Nephron (organoid): ENCODE results near the gene TUSC2.

Source experiments
- H3K27ac Mint-ChIP-seq, 3 experiments: 2 replicates each; pipeline ENCODE4 v1.8.0; 2020; ENCODE audit warnings: mixed read lengths in 3 of 3, mild to moderate bottlenecking in 2 of 3, moderate library complexity in 1 of 3
- H3K27me3 Mint-ChIP-seq: 2 replicates; pipeline ENCODE4 v1.8.0; 2021; ENCODE audit warnings: low read depth, mild to moderate bottlenecking, moderate library complexity, mixed read lengths
- H3K36me3 Mint-ChIP-seq: 2 replicates; pipeline ENCODE4 v1.8.0; 2020; ENCODE audit warnings: low read depth, mixed read lengths
- H3K4me1 Mint-ChIP-seq: 2 replicates; pipeline ENCODE4 v1.8.0; 2020; ENCODE audit warnings: mixed read lengths
- H3K4me3 Mint-ChIP-seq, 3 experiments: 2 replicates each; pipeline ENCODE4 v1.8.0; 2020; ENCODE audit warnings: mild to moderate bottlenecking in 3 of 3, mixed read lengths in 3 of 3, moderate library complexity in 2 of 3
- H3K9me3 Mint-ChIP-seq: 2 replicates; pipeline ENCODE4 v1.8.0; 2020; ENCODE audit warnings: mixed read lengths
- TF ChIP-seq, protein P1 (sequence below), 3 experiments: fragments of 200-600 bp; sonication (generic); IDR thresholded peaks; one replicate each; pipeline ENCODE4 v1.5.0; 2021; ENCODE audit warnings: antibody characterized with exemption in 3 of 3; ENCODE audit not compliant: unreplicated experiment in 3 of 3

Gene TUSC2

DNA sequence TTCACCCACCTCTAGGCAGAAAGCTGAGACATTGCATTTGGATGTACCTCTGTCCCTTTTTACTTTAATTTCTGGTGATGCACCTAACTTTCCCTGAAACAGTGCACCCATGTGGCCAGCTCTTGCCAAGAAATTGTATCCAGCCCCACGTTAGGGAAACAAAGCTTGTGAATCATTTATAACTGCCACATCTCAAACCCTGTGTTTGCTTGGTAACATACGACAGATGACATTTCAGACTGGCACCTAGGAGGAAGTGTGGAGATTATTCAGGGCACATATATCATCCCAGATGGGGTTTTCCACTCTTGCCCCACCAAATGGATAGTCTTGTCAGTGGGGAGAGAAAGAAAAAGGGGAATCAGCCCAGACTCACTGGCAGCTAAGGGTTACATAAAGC lies 24.8 kb upstream of the TUSC2 start:
- TF ChIP-seq, protein P1, sequence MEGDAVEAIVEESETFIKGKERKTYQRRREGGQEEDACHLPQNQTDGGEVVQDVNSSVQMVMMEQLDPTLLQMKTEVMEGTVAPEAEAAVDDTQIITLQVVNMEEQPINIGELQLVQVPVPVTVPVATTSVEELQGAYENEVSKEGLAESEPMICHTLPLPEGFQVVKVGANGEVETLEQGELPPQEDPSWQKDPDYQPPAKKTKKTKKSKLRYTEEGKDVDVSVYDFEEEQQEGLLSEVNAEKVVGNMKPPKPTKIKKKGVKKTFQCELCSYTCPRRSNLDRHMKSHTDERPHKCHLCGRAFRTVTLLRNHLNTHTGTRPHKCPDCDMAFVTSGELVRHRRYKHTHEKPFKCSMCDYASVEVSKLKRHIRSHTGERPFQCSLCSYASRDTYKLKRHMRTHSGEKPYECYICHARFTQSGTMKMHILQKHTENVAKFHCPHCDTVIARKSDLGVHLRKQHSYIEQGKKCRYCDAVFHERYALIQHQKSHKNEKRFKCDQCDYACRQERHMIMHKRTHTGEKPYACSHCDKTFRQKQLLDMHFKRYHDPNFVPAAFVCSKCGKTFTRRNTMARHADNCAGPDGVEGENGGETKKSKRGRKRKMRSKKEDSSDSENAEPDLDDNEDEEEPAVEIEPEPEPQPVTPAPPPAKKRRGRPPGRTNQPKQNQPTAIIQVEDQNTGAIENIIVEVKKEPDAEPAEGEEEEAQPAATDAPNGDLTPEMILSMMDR (IDR thresholded peaks at IDR 0.05; ENCODE audit: unreplicated experiment in 3 of 3): peak in 1 of 3 experiments; percentile 13
- Mint-ChIP-seq H3K27me3 (no peaks in the 10 kb centered on the region), H3K9me3 (no peaks in the 10 kb centered on the region), H3K36me3 (peaks cover 14% of the 10 kb centered on the region), H3K27ac (no peak overlapping the region), H3K4me3 (peak overlapping the region; percentile 55 to 71 (median 68)), H3K4me1 (peaks cover 36% of the 10 kb centered on the region)

DNA sequence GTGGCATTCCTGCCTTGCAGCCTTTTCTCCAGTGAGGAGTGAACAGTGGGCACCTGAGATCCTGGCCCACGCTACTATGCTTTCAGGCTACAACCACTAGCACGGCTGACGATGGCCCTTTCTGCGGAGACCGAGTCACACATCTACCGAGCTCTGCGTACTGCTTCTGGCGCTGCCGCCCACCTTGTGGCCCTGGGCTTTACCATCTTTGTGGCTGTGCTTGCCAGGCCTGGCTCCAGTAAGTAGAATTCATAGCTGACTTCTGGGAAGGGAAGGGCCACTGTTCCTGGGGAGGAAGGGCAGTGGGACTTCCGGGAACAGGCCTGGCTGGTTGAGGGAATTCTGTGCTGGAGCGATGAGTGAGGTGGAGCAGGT lies 23.3 kb upstream of the TUSC2 start:
- H3K4me3 Mint-ChIP-seq: peak overlapping the region; percentile 96 to 97 (median 97)
- H3K27ac Mint-ChIP-seq: peak overlapping the region in 2 of 3 experiments; percentile 93 to 97
- H3K27me3 Mint-ChIP-seq: no peaks in the 10 kb centered on the region

DNA sequence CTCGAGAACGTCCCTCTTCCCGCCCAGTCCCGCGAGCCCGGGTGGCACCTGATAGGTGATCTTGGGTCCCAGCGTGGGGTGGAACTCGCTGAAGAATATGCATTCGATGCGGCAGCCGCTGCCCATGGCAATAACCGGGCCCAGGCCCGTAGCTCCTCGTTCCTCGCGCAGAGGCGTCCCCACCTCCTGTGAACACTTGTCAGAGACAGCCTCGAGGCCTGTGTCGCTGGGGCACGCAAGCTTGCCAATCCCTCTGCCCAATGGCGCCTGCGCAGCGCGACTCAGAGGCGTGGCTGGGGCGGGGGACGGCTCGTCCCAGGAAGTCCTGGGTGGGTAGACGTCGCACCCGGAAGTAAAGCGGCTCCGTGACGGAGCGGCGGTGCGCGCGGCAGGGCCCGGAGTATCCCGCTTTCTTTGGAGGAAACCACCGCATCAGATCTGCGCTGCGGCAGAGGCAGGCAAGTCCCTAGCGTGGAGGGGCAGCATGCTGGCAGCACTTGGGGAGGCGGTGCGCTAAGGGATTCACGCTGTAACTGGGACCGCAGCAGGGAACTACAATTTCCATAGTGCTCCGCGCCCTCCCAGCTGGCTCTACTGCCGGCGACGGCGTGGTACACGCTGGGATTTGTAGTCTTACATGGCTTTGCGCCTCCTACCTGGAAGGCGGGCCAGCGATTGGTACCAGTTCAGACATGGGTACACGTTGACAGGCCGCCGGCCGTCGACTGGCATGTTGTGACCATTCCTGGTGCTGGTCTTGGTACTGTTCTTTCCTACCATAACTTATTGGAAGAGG lies 22.7 kb upstream of the TUSC2 start, which contains the start of the genes CYB561D2 and NPRL2:
Gene CYB561D2 (plus strand): TSS at position 336 of the 796 bp plus-strand sequence. CDS start 572 bp downstream, outside the sequence.
Gene NPRL2 (minus strand): TSS at position 249 of the 796 bp plus-strand sequence. CDS start 123 bp downstream, at position 126.
- H3K9me3 Mint-ChIP-seq: no peaks in the 10 kb centered on the region
- H3K27me3 Mint-ChIP-seq: peaks cover 1% of the 10 kb centered on the region
- peak within 1 kb of the TSS; percentile 93 to 99 (median 97) for H3K27ac Mint-ChIP-seq
- H3K36me3 Mint-ChIP-seq: peaks cover 14% of the 10 kb centered on the region
- peaks cover 28% of the 10 kb centered on the region for H3K4me1 Mint-ChIP-seq
- TF ChIP-seq, protein P1 (IDR thresholded peaks at IDR 0.05; ENCODE audit: unreplicated experiment in 3 of 3): no peak
- H3K4me3 Mint-ChIP-seq: peak within 1 kb of the TSS; percentile 96 to 97 (median 97)

More for the DNA sequence above, 23.3 kb upstream of the TUSC2 start:
- peaks cover 25% of the 10 kb centered on the region for H3K4me1 Mint-ChIP-seq
- TF ChIP-seq, protein P1 (IDR thresholded peaks at IDR 0.05; ENCODE audit: unreplicated experiment in 3 of 3): no peak
- peaks cover 14% of the 10 kb centered on the region for H3K36me3 Mint-ChIP-seq
- no peaks in the 10 kb centered on the region for H3K9me3 Mint-ChIP-seq

DNA sequence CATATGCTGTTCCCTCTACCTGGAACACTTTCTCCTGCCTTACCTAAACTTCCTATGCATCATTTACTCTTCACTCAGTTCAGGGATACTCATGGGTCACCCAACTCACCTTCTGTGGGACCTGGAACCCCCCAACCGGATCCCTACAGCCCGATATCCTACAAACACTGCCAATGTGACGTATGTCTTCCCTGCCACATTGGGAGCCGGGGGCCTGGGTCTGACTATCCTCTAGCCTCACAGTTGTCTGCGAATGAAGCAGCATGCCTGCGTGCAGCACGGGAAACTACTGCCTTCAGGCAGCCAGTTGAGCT lies 22.1 kb upstream of the TUSC2 start:
- peak overlapping the region; percentile 96 to 97 (median 97) for H3K4me3 Mint-ChIP-seq
- peak overlapping the region; percentile 93 to 99 (median 97) for H3K27ac Mint-ChIP-seq
- TF ChIP-seq, protein P1 (IDR thresholded peaks at IDR 0.05; ENCODE audit: unreplicated experiment in 3 of 3): no peak
- H3K27me3 Mint-ChIP-seq: peaks cover 6% of the 10 kb centered on the region
- H3K4me1 Mint-ChIP-seq: peaks cover 28% of the 10 kb centered on the region
- H3K9me3 Mint-ChIP-seq: no peaks in the 10 kb centered on the region
- H3K36me3 Mint-ChIP-seq: peaks cover 10% of the 10 kb centered on the region

DNA sequence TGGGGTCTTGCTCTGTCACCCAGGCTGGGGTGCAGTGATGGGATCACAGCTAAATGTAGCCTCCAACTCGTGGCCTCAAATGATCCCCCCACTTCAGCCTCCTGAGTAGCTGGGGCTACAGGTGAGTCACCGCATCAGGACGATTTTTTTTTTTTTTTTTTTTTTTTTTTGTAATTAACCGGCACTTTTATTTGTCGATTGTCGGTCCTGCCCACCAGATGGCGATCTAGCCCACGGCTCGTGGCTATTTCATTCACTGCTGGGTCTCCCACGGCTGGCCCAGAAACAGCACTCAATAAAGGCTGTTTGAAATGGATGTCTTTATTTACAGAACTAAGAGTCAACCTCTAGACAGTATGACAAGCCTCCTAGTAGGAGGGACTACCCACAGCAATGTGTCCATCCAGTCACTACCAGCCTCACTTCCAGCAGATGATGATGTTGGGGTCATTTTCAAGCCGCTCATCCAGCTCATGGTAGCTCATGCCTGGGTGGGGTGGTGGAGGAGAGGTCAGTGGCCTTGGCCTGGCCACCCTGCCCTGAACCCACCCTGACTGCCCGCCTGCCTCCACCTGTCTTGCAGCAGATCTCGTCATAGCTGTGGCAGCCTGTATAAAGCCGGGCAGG lies 19.3 kb upstream of the TUSC2 start:
- Mint-ChIP-seq H3K4me1 (peaks cover 28% of the 10 kb centered on the region), H3K27me3 (peaks cover 23% of the 10 kb centered on the region), H3K9me3 (no peaks in the 10 kb centered on the region), H3K27ac (peak overlapping the region in 1 of 3 experiments; percentile 39), H3K4me3 (peak overlapping the region; percentile 53 to 70 (median 60)), H3K36me3 (no peaks in the 10 kb centered on the region)
- TF ChIP-seq, protein P1 (IDR thresholded peaks at IDR 0.05; ENCODE audit: unreplicated experiment in 3 of 3): peak; percentile 51 to 66 (median 62)
